Measurements from ENCODE around the gene CFAP46. TPM values are rescaled to one million over a fixed set of nuclear protein-coding genes. Genes with fewer than 3 reads are reported as not detected.

The CFAP46 gene
- total and polyA plus RNA-seq, 2 donors (not counting 1 experiment from before 2014, with no cell fraction given) = 0.07 TPM; not detected in 1

DNA sequence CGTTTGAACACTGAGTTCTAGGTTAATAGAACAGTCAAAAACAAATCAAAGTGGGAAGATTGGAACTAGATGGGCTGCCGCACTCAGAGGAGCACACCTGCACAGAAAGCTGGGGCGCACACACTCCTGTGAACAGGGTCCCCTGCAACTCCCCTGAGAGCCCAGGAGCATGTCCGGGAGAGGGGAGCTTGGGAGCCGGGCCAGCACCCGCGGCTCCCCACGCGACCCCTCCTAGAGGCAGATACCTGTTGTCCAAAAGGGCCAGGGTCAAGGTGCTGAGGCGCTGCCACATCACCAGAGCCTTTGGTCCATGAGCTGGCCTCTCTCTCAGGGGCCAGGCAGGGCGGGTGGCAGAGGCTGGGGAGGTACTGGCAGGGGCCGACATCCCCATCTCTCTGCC, 162.0 kb downstream of the CFAP46 start:
- ATAC-seq (ENCODE audit: low read depth) (no peak), DNase-seq (no peak)
- TF ChIP-seq EZH2 (IDR thresholded peaks at IDR 0.05; ENCODE audit: borderline replicate concordance, insufficient read depth, low read depth, low read length, poor library complexity, severe bottlenecking) = no peak
- TF ChIP-seq, protein P1, sequence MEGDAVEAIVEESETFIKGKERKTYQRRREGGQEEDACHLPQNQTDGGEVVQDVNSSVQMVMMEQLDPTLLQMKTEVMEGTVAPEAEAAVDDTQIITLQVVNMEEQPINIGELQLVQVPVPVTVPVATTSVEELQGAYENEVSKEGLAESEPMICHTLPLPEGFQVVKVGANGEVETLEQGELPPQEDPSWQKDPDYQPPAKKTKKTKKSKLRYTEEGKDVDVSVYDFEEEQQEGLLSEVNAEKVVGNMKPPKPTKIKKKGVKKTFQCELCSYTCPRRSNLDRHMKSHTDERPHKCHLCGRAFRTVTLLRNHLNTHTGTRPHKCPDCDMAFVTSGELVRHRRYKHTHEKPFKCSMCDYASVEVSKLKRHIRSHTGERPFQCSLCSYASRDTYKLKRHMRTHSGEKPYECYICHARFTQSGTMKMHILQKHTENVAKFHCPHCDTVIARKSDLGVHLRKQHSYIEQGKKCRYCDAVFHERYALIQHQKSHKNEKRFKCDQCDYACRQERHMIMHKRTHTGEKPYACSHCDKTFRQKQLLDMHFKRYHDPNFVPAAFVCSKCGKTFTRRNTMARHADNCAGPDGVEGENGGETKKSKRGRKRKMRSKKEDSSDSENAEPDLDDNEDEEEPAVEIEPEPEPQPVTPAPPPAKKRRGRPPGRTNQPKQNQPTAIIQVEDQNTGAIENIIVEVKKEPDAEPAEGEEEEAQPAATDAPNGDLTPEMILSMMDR (IDR thresholded peaks at IDR 0.05) = no peak
- no peak overlapping the region for H3K4me2 ChIP-seq (replicated peaks; ENCODE audit: low read depth, low read length, poor library complexity, severe bottlenecking)
- CTCF ChIA-PET = interaction anchor here (0.9 kb wide), 1 partner anchor 13 kb away, joined by 4 read pairs; no protein-coding TSS in a partner anchor
- POLR2A ChIA-PET = no interaction called here
- H3K27me3 ChIP-seq (replicated peaks in 1 of 4; ENCODE audit: control extremely low read depth in 1 of 4, control insufficient read depth in 3 of 4, insufficient read depth in 4 of 4, low read length in 3 of 4) = peaks cover 0 to 13% (median 3%) of the 10 kb centered on the region in 4 experiments
- no peak overlapping the region for H2AFZ ChIP-seq (ENCODE audit: insufficient read depth, low read depth, low read length, poor library complexity, severe bottlenecking)
- intact Hi-C loops (cut with micrococcal nuclease) = no loop called here
- WGBS (ENCODE audit: insufficient coverage) = 95% methylated on average over 11 of the region's 12 CpGs
- no peak overlapping the region for H3K27ac ChIP-seq (ENCODE audit: low read length in 2 of 2)
- peaks cover 7% of the 10 kb centered on the region for H3K4me1 Mint-ChIP-seq
- H3K9me3 ChIP-seq (ENCODE audit: control extremely low read depth in 1 of 3, control insufficient read depth in 2 of 3, insufficient read depth in 1 of 3, low read length in 2 of 3) = peaks cover 0 to 33% (median 0%) of the 10 kb centered on the region in 3 donors
- H3K9ac ChIP-seq (ENCODE audit: low read length) = no peak overlapping the region
- no peaks in the 10 kb centered on the region for H3K79me2 ChIP-seq (ENCODE audit: control insufficient read depth, insufficient read depth, low read length)
- H3K9me3 Mint-ChIP-seq (ENCODE audit: insufficient read depth) = no peaks in the 10 kb centered on the region
- peaks cover 0 to 27% of the 10 kb centered on the region in 2 experiments for H3K36me3 ChIP-seq (replicated peaks in 1 of 2; ENCODE audit: control extremely low read depth in 1 of 2, control insufficient read depth in 1 of 2, extremely low read depth in 1 of 2, insufficient read depth in 2 of 2, low read length in 1 of 2)
- no peak overlapping the region for H3K27ac Mint-ChIP-seq
- H3K4me3 ChIP-seq (ENCODE audit: control extremely low read depth in 1 of 5, extremely low read depth in 1 of 5, insufficient read depth in 1 of 5, low read depth in 2 of 5, low read length in 4 of 5) = no peak overlapping the region
- peaks cover 3 to 12% of the 10 kb centered on the region in 2 donors for H3K4me1 ChIP-seq (ENCODE audit: control insufficient read depth in 2 of 2, insufficient read depth in 2 of 2, low read length in 2 of 2)
- peaks cover 12% of the 10 kb centered on the region for H3K27me3 Mint-ChIP-seq
- H3K4me3 Mint-ChIP-seq = no peak overlapping the region
- H4K20me1 ChIP-seq (ENCODE audit: control insufficient read depth, insufficient read depth, low read length, poor library complexity, severe bottlenecking) = peaks cover 23% of the 10 kb centered on the region

DNA sequence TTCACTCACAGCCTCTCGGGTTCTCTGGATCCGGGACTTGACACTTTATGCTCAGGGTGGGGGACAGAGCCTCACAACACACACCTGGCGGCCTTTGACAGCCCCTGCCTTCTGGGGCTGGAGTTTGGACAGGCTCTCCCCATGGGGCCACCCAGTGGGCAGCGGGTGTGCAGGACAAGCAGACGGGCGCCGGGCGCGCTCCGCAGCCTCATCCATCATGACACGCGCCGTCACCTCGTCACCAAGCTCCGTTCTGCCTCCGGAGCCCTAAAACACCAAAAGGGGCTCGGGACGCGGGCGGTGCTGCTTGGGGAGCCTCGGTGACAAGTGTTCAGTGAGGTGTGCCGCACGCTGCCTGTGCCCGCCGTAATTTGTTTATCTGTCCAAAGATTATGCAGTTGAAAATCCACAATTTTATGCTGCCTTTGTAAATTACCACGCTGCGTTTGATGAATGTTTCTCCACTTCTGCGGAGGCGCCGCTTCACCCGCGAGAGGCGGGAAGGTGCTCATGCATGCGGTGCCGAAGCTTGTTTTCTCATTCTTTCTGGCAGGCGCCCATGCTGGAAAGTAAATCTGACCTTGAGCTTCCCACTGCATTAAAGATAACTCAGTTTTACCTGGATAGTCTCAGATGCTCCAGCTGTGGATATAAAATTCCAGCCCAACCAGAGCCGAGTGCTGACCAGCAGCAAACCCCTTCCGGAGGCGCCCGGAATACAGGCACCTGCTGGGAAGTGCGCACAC, 162.6 kb downstream of the CFAP46 start:
- intact Hi-C loops (cut with micrococcal nuclease) = no loop called here
- Histone ChIP-seq H3K9ac (ENCODE audit: low read length) (no peak overlapping the region), H3K4me2 (replicated peaks; ENCODE audit: low read depth, low read length, poor library complexity, severe bottlenecking) (no peak overlapping the region), H2AFZ (ENCODE audit: insufficient read depth, low read depth, low read length, poor library complexity, severe bottlenecking) (no peak overlapping the region), H3K9me3 (ENCODE audit: control extremely low read depth in 1 of 3, control insufficient read depth in 2 of 3, insufficient read depth in 1 of 3, low read length in 2 of 3) (peaks cover 0 to 31% (median 0%) of the 10 kb centered on the region in 3 donors), H3K27me3 (replicated peaks in 1 of 4; ENCODE audit: control extremely low read depth in 1 of 4, control insufficient read depth in 3 of 4, insufficient read depth in 4 of 4, low read length in 3 of 4) (peaks cover 0 to 13% (median under 1%) of the 10 kb centered on the region in 4 experiments), H3K4me3 (ENCODE audit: control extremely low read depth in 1 of 5, extremely low read depth in 1 of 5, insufficient read depth in 1 of 5, low read depth in 2 of 5, low read length in 4 of 5) (no peak overlapping the region), H3K79me2 (ENCODE audit: control insufficient read depth, insufficient read depth, low read length) (no peaks in the 10 kb centered on the region), H3K4me1 (ENCODE audit: control insufficient read depth in 2 of 2, insufficient read depth in 2 of 2, low read length in 2 of 2) (peaks cover 3 to 8% of the 10 kb centered on the region in 2 donors), H3K36me3 (replicated peaks in 1 of 2; ENCODE audit: control extremely low read depth in 1 of 2, control insufficient read depth in 1 of 2, extremely low read depth in 1 of 2, insufficient read depth in 2 of 2, low read length in 1 of 2) (peaks cover 0 to 28% of the 10 kb centered on the region in 2 experiments), H4K20me1 (ENCODE audit: control insufficient read depth, insufficient read depth, low read length, poor library complexity, severe bottlenecking) (peaks cover 23% of the 10 kb centered on the region), H3K27ac (ENCODE audit: low read length in 2 of 2) (no peak overlapping the region)
- ChIA-PET POLR2A (no interaction called here), CTCF (no interaction called here)
- Mint-ChIP-seq H3K27me3 (peaks cover 12% of the 10 kb centered on the region), H3K4me1 (peaks cover 6% of the 10 kb centered on the region), H3K27ac (no peak overlapping the region), H3K4me3 (no peak overlapping the region), H3K9me3 (ENCODE audit: insufficient read depth) (no peaks in the 10 kb centered on the region)
- WGBS (ENCODE audit: insufficient coverage) = 96% methylated on average over 35 of the region's 41 CpGs
- DNase-seq = no peak
- no peak for ATAC-seq (ENCODE audit: low read depth)
- TF ChIP-seq, protein P1 (IDR thresholded peaks at IDR 0.05) = no peak
- TF ChIP-seq EZH2 (IDR thresholded peaks at IDR 0.05; ENCODE audit: borderline replicate concordance, insufficient read depth, low read depth, low read length, poor library complexity, severe bottlenecking) = no peak
